NCI-H510A treated with DMSO at 0.1 percent for 48 hours (cell line): Measurements from ENCODE around the gene PSAT1.

Experiments
- DNase-seq: peaks from one replicate; lab custom pipeline; 2025; lab: John Stamatoyannopoulos, UW

PSAT1 gene

GRCh38 chr9:78365748-78366697 is 69.1 kb downstream of the PSAT1 start:
- peak; percentile 31 for DNase-seq

- DNase-seq: no peak
Observed at GRCh38 chr9:78366827-78367226, 69.9 kb downstream of the PSAT1 start.

DNA sequence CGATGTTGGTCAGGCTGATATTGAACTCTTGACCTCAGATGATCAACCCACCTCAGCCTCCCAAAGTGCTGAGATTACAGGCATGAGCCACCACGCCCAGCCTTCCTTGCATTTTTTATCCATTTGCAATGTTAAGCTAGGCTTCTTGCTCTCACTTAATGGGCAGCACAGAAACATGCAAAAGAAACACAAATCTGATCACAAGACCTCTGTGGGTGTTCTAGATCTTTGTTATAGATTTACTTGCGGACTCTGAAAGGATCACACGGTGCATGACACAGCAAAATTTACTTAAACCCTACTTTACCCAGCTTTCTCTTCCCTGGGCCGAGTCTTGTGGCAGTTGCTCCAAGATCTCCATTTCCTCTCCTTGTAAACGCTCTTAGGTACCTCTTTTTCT is 71.3 kb downstream of the PSAT1 start:
- no peak for DNase-seq

DNA sequence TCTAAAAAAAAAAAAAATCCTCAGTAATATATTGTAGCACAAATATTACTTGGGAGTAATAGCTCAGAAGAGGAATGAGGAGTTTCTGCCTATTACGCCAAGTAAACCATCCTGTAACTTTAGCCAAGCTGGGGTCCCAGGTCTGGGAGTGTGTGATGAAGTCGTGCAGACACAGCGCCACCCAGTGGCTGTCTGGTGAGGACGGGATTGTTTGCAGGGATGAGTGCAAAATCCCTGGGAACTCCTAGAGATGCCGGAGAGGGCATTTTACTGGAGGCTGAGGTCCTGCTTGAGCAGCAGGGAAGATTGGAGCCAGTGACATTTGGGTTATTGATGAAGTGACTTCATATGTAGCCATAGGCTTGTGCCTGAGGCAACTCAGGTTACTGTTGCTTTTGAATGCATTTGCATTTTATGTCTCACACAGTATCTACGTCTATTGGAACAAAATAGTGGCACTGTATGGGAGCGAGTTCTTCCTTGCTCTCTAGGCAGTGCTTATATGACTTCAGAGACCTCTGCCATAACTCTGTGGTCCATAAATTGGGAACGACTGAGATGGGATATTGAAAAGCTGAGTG is 72.8 kb downstream of the PSAT1 start:
- peak; percentile 33 for DNase-seq

DNA sequence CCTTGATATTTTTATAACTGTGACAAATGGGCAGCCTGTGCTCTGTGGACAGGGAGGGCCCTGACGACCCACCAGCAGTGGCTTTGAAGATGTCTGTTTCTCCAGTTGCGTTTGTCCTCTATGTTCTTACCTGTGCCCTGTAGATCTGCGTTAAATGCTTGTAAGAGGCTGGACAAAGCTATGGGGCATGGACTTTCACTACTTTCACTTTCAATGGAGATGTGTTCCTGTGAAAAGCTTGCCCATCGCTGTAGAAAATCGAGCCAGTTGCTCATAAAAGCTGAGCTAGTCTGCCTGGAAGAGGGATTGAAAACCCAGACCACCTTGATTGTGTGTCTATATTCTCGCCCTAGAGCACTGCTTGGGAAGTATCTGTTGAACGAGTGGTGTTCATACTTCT is 74.1 kb downstream of the PSAT1 start:
- DNase-seq: no peak

GRCh38 chr9:78371981-78372380 is 75.1 kb downstream of the PSAT1 start:
- DNase-seq: no peak
